NCI-H2171 treated with DMSO at 0.1 percent for 48 hours (cell line): ENCODE measurements around the gene MGRN1.
"Not testable (repeated sequence)": the region's sequence is repeated elsewhere in the genome, so short reads cannot be mapped to it uniquely, and the experiment has no call there.

Experiments used
- DNase-seq: peaks from one replicate; lab custom pipeline; 2025; lab: John Stamatoyannopoulos, UW

MGRN1 gene

GRCh38 chr16:4734730-4735535 is 110.3 kb downstream of the MGRN1 start:
- DNase-seq = peak; percentile 81

- DNase-seq = no peak
Observed at GRCh38 chr16:4736546-4736945, 111.9 kb downstream of the MGRN1 start.

DNA sequence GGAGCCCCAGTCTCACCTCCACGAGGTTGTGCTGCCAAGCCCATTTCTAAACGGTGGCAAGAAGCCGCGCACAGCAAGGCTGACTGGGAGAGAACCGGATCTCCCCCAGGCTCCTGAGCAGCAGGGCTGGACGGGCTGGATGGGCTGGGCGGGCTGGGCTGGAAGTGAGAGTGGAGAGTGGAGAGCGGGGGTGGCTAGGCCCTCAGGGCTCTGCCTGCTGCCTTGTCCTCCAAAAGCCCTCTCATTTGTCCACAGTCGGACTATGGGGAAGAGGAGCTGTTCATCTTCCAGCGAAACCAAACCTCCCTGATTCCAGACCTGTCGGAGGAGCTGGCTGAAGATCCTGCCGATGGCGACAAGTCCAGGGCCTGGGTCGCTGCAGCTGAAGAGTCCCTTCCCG is 112.9 kb downstream of the MGRN1 start:
- no peak for DNase-seq

- DNase-seq = not testable (repeated sequence)
Observed at GRCh38 chr16:4738370-4738769, 113.7 kb downstream of the MGRN1 start.
